Breast epithelium (tissue), 3 donors: Measurements from ENCODE around the gene ETFA.

Source experiments
- CTCF ChIP-seq, 3 donors: fragments of 450-650 bp; IDR thresholded peaks; one replicate each; pipeline ENCODE4 v1.5.1; 2016 to 2017; ENCODE audit warnings: antibody characterized with exemption in 3 of 3, mild to moderate bottlenecking in 3 of 3, moderate library complexity in 3 of 3
- POLR2A ChIP-seq: fragments of 450-650 bp; IDR thresholded peaks from one replicate; pipeline ENCODE4 v1.6.1; 2016; ENCODE audit warnings: antibody characterized with exemption, mild to moderate bottlenecking, moderate library complexity
- POLR2AphosphoS5 ChIP-seq, 3 donors: sonication (generic); formaldehyde crosslinking; IDR thresholded peaks; one replicate each; pipeline ENCODE4 v1.6.1; 2017; ENCODE audit warnings: antibody characterized with exemption in 3 of 3

GRCh38 chr15:76345880-76346668, 34.8 kb upstream of the ETFA start:
- TF ChIP-seq CTCF (IDR thresholded peaks at IDR 0.05) (no peak), POLR2AphosphoS5 (IDR thresholded peaks at IDR 0.05) (no peak), POLR2A (no peak)
